GM18870 (cell line): ENCODE results near the gene ELN.
"Not testable (repeated sequence)": the region's sequence is repeated elsewhere in the genome, so short reads cannot be mapped to it uniquely, and the experiment has no call there.

Experiments
- ATAC-seq: cut with Tn5 transposase; IDR thresholded peaks from one replicate; pipeline ENCODE4 v1.9.1; 2021; ENCODE audit warnings: moderate library complexity; ENCODE audit not compliant: unreplicated experiment

The ELN gene

DNA sequence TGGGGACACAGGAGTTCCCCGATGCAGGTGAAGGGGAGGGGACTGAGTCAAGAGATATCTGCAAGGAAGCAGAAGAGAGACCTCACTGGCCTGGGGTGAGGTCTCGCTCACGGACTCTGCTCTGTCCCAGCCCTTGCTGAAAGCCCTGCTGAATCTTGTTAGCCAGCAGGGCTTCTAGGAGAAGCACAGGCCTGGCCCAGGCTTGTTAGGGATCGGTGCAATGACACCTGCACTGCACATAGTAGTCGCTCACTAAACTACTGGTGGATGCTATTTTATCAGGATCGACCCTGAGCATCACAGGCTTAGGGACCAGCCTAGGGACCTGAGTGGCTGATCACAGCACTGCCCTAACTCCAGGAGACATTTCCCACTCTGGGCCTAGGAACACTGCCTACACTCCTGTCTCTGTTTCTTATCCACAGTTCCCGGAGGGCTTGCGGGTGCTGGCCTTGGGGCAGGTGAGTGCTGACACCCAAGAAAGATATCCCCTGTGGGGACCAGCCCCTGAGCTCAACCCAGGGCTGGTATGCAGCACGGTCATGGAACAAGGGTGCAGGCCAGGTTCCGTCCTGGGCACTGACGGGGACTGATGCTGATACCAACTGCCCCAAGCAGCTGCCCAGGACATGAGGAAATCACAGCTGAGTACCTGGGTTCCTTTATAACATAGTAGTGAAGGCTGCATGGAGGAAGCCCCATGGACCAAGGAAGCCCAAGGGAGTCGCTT lies 13.0 kb downstream of the ELN start:
- no peak for ATAC-seq

DNA sequence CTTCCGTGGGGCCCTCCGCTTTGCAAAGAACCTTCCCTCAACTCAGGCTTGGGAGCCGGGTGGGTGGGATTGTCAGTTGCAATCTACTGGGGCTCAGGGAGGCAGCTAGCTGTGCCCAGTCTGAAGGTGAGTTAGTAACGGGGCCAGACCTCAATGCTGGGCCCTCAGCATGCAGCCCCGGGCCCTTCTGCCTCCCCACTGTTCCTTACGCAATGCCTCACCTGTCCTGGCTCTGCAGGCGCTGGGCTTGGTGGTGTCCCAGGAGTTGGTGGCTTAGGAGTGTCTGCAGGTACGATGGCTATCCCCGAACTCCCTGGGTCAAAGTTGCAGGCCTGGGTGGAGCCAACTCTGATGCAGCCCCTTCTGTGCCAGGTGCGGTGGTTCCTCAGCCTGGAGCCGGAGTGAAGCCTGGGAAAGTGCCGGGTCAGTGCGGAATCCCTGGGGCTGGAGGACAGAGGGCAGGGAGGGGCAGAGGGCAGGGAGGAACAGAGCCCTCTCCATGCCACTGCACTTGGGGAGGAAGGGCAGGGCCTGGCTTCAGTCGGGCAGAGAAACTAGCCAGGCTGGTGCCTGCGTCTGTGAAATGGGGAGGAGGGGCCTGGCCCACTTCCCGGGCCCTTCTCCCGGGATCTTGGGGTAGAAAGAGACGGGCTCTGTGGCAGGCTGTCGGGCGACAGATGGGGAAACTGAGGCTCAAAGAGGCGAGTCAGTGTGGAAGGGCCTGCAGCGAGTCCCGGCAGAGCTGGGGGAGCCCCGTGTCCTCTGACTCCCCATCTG lies 15.0 kb downstream of the ELN start:
- no peak for ATAC-seq

DNA sequence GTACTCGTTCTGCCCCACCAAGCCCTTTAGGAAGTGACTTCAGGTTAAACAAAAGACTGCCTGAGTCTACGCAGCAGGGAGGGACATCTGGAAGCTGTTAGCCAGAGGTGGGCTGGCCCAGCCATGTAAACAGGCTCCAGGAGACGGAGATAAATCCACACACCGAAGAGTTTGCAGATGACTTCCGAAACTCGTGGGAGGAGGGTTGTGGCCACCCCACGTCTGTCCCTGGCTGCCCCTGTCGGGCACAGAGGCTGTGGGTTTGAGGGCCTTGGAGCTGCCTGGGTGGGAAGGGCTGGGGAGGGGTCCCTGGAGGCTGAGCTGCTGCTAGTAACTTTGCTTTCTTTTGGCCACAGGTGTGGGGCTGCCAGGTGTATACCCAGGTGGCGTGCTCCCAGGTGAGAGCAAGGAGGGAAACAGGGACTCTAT lies 15.6 kb downstream of the ELN start:
- ATAC-seq = no peak

- no peak for ATAC-seq
These were observed 16.7 kb downstream of the ELN start for GRCh38 chr7:74044366-74045350.

- not testable (repeated sequence) for ATAC-seq
These were observed 18.6 kb downstream of the ELN start for GRCh38 chr7:74046581-74046980.

GRCh38 chr7:74047804-74048380 lies 19.9 kb downstream of the ELN start:
- ATAC-seq = no peak

- no peak for ATAC-seq
These were observed 21.1 kb downstream of the ELN start for GRCh38 chr7:74048999-74049599.

DNA sequence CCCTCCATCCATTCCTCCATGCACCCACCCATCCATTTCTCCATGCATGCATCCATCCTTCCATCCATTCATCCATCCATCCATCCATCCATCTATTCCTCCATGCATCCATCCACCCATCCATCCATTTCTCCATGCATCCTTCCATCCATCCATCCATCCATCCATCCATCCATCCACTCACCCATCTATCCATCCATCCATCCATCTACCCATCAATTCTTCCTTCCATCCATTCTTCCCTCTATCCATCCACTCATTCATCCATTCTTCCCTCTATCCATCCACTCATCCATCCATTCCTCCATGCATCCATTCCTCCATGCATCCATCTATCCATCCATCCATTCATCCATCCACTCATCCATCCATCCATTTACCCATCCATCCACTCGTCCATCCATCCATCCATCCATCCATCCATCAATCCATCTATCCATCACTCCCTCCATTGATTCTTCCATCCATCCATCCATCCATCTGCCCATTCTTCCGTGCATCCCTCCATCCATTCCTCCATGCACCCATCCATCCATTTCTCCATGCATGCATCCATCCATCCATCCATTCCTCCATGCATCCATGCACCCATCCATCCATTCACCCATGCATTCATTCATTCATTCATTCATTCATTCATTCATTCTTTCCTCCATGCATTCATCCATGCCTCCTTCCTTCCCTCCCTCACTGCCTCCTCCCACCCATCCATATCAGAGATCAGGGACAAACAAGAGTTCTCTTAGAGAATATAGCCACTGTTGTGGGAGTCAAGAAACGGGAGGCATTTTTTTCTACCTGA lies 22.2 kb downstream of the ELN start:
- no peak for ATAC-seq

- no peak for ATAC-seq
These were observed 23.2 kb downstream of the ELN start for GRCh38 chr7:74051193-74051592.

DNA sequence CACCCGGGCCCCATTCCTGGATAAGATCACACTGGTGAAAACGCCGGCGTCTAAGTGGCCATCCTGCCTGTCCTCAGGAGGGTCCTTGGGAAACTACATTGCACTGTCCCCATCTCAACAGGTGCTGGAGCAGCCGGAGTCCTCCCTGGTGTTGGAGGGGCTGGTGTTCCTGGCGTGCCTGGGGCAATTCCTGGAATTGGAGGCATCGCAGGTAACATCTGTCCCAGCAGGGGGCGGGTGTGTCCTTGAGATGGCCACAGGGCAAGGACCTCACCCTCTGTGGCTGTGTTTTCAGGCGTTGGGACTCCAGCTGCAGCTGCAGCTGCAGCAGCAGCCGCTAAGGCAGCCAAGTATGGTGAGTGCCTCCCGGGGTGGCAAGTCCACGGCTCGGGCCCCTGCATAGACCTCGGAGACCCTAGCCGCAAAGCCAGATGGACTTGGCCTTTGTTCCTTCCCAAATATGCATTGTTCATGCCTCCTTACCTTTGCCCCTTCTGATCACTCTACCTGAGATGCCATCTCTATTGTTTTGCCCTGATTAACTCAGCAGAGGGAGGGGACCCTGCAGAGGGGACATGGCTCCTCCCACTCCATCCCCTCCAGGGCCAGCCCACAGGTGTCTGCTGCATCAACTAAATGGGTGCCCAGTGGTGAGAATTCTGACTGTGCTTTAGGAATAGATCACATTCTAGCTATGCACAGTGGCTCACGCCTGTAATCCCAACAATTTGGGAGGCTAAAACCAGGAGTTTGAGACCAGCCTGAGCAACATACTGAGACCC lies 23.8 kb downstream of the ELN start:
- ATAC-seq = no peak

GRCh38 chr7:74052628-74053027 lies 24.7 kb downstream of the ELN start:
- ATAC-seq = no peak

DNA sequence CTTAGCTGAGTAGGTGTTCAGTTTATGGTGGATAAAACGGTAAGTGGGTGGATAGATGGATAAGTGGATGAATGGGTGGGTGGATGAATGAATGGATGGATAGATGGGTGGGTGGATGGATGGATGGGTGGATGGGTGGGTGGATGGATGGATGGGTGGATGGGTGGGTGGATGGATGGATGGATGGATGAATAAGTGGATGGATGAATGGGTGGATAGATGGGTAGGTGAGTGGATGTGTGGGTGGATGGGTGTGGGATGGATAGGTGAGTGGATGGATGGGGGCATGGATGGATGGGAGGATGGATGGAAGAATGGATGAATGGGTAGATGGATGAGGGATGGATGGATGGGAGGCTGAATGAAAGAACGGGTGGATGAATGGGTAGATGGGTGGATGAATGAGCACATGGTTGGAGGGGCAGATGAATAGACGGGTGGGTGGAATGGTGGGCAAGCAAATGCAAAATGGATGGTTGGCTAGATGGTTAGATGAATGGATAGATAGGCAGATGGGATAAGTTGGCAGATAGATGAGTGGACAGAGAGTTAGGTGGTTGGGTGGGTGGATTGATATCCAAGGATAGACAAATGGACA lies 25.7 kb downstream of the ELN start:
- no peak for ATAC-seq

DNA sequence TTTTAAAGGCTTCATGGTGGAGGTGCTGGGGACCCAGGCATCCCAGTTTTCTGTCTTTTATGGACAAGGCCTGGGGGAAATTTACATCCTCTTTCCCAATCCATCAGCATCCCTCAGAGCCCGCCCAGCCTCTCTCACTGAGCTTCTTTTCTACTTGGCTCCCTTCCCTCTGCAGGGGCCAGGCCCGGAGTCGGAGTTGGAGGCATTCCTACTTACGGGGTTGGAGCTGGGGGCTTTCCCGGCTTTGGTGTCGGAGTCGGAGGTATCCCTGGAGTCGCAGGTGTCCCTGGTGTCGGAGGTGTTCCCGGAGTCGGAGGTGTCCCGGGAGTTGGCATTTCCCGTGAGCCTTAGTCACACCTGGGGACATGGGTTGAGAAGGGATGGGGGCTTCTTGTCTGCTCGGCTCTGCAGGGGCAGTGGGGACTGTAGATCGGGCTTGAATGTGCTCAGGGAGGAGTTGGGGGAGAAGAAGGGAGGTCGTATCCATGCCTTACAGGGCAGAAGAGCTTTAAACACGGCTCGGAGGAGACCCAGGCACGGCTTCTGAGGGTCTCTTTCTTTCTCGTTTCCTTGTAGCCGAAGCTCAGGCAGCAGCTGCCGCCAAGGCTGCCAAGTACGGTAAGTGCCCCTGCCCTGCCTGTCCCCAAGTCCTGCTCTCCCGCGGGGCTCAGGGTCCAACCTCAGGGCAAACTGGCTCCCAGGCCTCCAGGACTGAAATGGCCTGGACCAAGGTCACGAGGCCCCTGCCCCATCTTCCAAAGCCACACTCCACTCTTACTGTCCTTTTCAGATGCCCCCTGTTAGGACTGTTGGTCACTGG lies 28.3 kb downstream of the ELN start:
- no peak for ATAC-seq

GRCh38 chr7:74057216-74057925 lies 29.4 kb downstream of the ELN start:
- ATAC-seq = no peak

- no peak for ATAC-seq
These were observed 30.0 kb downstream of the ELN start for GRCh38 chr7:74057987-74058386.

GRCh38 chr7:74058486-74058885 lies 30.5 kb downstream of the ELN start:
- no peak for ATAC-seq

GRCh38 chr7:74059037-74059436 lies 31.1 kb downstream of the ELN start:
- no peak for ATAC-seq
